ENCODE measurements around the gene DMWD.

- no peak for TF ChIP-seq CTCF (IDR thresholded peaks at IDR 0.05; ENCODE audit: insufficient read depth, low read length, poor library complexity, severe bottlenecking)
- TF ChIP-seq EZH2phosphoT487 (conservative IDR thresholded peaks at IDR 0.05; ENCODE audit: low read length): no peak
Observed at GRCh38 chr19:45791744-45792469, 738 bp downstream of the DMWD start.

All from SU-DHL-6 (cell line).